Breast epithelium (tissue), 4 donors: ENCODE results near the gene KXD1. TPM values are rescaled to one million over a fixed set of nuclear protein-coding genes. Genes with fewer than 3 reads are reported as not detected.
A peak's percentile ranks its signal among the peaks of the same experiment; 100 is the strongest.

Source experiments
- DNase-seq, 2 donors: peaks; one replicate each; pipeline ENCODE4 v3.0.0-alpha.2; 2019; ENCODE audit warnings: low spot score in 2 of 2
- H3K27ac ChIP-seq, 2 donors: fragments of 200-600 bp; sonication (generic) in 1 of 2; one replicate each; pipeline ENCODE4 v1.5.1; 2016 to 2019; ENCODE audit warnings: mild to moderate bottlenecking in 1 of 2
- H3K27me3 ChIP-seq, 2 donors: fragments of 200-600 bp; sonication (generic) in 1 of 2; one replicate each; pipeline versions ENCODE4 v1.5.1 to v1.6.0; 2017 to 2019; ENCODE audit warnings: control low read depth in 1 of 2, mild to moderate bottlenecking in 1 of 2
- H3K36me3 ChIP-seq: fragments of 200-600 bp; one replicate; pipeline ENCODE4 v1.5.1; 2019
- H3K4me1 ChIP-seq, 2 donors: fragments of 200-600 bp; sonication (generic); one replicate each; pipeline ENCODE4 v1.5.1; 2016 to 2019; ENCODE audit warnings: control low read depth in 1 of 2
- H3K4me3 ChIP-seq, 3 donors: fragments of 200-600 bp; sonication (generic); 1 replicate in 2 of 3; 2 replicates in 1 of 3; pipeline ENCODE4 v1.5.1; 2016 to 2019; ENCODE audit warnings: mild to moderate bottlenecking in 3 of 3, moderate library complexity in 2 of 3
- H3K9me3 ChIP-seq, 2 donors: fragments of 200-600 bp; sonication (generic) in 1 of 2; one replicate each; pipeline ENCODE4 v1.5.1; 2016 to 2019; ENCODE audit warnings: control low read depth in 1 of 2
- POLR2A ChIP-seq: fragments of 450-650 bp; IDR thresholded peaks from one replicate; pipeline ENCODE4 v1.6.1; 2016; ENCODE audit warnings: antibody characterized with exemption, mild to moderate bottlenecking, moderate library complexity
- POLR2AphosphoS5 ChIP-seq, 3 donors: sonication (generic); formaldehyde crosslinking; IDR thresholded peaks; one replicate each; pipeline ENCODE4 v1.6.1; 2017; ENCODE audit warnings: antibody characterized with exemption in 3 of 3
- intact Hi-C: fragments of 100-400 bp; cut with DNase I; formaldehyde crosslinking; loops from one replicate; pipeline ENCODE4 v1.15.1; 2023; ENCODE audit warnings: low total_unique reads
- total RNA-seq, 3 donors: library from RNA; depleted of rRNA; stranded (reverse); fragments of >200 nt; gene quantifications; one replicate each; pipeline ENCODE4 v1.1.0, GENCODE V29; 2016
- TF ChIP-seq, protein P1 (sequence below), 3 donors: fragments of 450-650 bp; IDR thresholded peaks; one replicate each; pipeline ENCODE4 v1.5.1; 2016 to 2017; ENCODE audit warnings: antibody characterized with exemption in 3 of 3, mild to moderate bottlenecking in 3 of 3, moderate library complexity in 3 of 3

KXD1 gene
- total RNA-seq, 3 donors from 2014 or later: 92.6 to 140 (median 139) TPM

DNA sequence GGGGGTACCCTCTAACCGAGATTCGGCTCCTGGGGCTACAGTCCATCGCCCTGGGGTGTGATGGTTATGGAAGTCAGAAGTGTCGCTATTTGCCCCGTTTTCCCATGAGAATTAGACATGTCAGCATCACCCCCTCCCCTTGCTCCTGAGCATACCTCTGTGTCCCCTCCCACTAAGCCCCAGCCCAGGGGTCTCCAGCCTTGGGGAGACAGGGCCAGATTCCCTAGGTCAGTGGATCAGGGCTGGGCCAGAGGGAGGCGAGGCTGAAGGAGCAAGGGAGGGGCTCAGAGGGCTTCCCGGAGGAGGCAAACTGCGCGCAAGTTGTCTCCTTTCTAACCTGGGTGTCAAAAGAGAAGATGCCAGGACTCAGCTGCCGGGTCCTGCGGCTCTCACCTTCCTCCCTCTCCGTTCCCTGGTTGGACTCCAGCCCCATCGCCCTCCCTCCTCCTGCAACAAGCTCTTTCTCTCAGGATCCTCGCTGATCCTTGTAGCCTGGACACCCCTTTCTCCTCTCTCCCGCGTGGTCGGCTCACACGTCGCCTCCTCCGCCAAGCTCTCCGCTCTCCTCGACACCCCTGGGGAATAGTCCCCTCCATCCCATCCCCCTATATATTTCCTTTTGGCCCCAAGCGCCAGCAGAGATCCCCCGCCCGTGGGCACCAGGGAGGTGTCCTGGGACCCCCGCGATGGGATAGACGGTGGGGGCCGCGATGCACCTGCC, 54.5 kb downstream of the KXD1 start:
- DNase-seq: no peak
- TF ChIP-seq, protein P1, sequence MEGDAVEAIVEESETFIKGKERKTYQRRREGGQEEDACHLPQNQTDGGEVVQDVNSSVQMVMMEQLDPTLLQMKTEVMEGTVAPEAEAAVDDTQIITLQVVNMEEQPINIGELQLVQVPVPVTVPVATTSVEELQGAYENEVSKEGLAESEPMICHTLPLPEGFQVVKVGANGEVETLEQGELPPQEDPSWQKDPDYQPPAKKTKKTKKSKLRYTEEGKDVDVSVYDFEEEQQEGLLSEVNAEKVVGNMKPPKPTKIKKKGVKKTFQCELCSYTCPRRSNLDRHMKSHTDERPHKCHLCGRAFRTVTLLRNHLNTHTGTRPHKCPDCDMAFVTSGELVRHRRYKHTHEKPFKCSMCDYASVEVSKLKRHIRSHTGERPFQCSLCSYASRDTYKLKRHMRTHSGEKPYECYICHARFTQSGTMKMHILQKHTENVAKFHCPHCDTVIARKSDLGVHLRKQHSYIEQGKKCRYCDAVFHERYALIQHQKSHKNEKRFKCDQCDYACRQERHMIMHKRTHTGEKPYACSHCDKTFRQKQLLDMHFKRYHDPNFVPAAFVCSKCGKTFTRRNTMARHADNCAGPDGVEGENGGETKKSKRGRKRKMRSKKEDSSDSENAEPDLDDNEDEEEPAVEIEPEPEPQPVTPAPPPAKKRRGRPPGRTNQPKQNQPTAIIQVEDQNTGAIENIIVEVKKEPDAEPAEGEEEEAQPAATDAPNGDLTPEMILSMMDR (IDR thresholded peaks at IDR 0.05): no peak
- no peak for TF ChIP-seq POLR2A
- TF ChIP-seq POLR2AphosphoS5 (IDR thresholded peaks at IDR 0.05): no peak
- Histone ChIP-seq H3K27ac (no peak overlapping the region), H3K27me3 (peaks cover 17 to 70% of the 10 kb centered on the region in 2 donors), H3K9me3 (no peaks in the 10 kb centered on the region), H3K36me3 (no peaks in the 10 kb centered on the region), H3K4me3 (peak overlapping the region; percentile 27 to 69 (median 54)), H3K4me1 (peaks cover 2 to 18% of the 10 kb centered on the region in 2 donors)
- intact Hi-C loops: no loop called here

DNA sequence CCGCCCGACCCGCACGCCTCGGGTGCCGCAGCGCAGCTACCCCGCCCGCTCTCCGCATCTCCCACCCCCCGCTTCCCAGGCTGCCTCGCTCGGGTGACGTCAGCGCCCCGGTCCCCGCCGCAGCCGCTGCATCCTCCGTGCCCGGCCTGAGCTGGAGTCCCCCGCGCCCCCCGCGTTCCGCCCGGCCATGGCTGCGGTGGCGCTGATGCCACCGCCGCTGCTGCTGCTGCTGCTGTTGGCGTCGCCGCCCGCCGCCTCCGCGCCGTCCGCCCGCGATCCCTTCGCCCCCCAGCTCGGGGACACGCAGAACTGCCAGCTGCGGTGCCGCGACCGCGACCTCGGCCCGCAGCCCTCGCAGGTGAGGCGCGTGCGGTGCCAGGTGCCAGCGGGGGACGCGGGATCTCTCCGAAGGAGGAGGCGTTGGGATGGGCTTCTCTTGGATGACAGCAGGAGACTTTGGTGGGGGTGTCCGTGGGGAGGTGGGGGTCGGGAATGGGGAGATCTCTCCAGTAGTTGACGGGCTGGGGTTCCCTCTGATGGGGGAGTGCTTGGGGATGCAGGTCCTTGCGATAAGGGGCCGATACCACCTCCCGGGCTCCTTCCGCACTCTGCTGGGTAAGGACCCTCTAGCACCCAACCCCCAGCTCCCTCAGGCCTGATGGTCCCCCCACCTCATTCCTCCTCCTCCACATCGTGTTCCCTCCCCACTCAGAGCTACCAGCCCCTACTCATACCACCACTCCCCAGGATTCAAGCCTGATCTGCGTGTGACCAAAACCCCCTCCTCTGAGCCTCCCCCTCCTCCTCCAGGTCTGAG, 55.3 kb downstream of the KXD1 start, which contains the start of gene TMEM59L:
Gene TMEM59L (plus strand): TSS at position 99 of the 817 bp plus-strand sequence. CDS start 89 bp downstream, at position 188.
- peaks cover 0 to 12% of the 10 kb centered on the region in 2 donors for H3K4me1 ChIP-seq
- H3K27ac ChIP-seq: no peak within 1 kb of the TSS
- TF ChIP-seq POLR2AphosphoS5 (IDR thresholded peaks at IDR 0.05): no peak
- H3K36me3 ChIP-seq: no peaks in the 10 kb centered on the region
- H3K27me3 ChIP-seq: peaks cover 15 to 63% of the 10 kb centered on the region in 2 donors
- no peak for DNase-seq
- H3K9me3 ChIP-seq: no peaks in the 10 kb centered on the region
- peak within 1 kb of the TSS; percentile 27 to 69 (median 54) for H3K4me3 ChIP-seq
- intact Hi-C loops: no loop called here

DNA sequence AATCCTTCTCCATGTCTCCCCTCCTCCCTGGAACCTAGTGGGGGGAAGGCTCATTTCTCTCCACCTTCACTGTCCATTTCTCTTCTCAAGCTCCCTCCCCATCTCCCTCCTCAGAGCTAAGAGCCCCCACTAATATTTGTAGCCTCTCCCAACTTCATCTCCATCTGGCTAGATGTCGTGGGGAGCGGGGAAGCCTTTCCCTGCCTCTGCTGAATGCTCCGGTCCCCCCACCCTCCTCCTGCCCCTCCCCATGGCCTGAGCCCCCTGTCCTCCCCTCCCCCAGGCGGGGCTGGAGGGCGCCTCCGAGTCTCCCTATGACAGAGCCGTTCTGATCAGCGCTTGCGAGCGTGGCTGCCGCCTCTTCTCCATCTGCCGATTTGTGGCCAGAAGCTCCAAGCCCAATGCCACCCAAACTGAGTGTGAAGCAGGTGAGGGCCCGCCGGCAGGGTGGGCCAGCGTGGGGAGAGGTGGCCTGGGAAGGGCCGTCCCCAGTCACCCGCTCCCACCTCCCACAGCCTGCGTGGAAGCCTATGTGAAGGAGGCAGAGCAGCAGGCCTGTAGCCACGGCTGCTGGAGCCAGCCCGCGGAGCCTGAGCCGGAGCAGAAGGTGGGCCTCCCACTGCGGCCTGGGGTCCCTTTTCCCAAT, 56.0 kb downstream of the KXD1 start:
- no peak for DNase-seq
- Histone ChIP-seq H3K27me3 (peaks cover 15 to 55% of the 10 kb centered on the region in 2 donors), H3K36me3 (no peaks in the 10 kb centered on the region), H3K9me3 (no peaks in the 10 kb centered on the region), H3K4me1 (peaks cover 0 to 12% of the 10 kb centered on the region in 2 donors), H3K4me3 (peak overlapping the region in 1 of 3 donors; percentile 69), H3K27ac (no peak overlapping the region)
- intact Hi-C loops: no loop called here
- TF ChIP-seq, protein P1 (IDR thresholded peaks at IDR 0.05): no peak
- TF ChIP-seq POLR2A: no peak
- TF ChIP-seq POLR2AphosphoS5 (IDR thresholded peaks at IDR 0.05): no peak

DNA sequence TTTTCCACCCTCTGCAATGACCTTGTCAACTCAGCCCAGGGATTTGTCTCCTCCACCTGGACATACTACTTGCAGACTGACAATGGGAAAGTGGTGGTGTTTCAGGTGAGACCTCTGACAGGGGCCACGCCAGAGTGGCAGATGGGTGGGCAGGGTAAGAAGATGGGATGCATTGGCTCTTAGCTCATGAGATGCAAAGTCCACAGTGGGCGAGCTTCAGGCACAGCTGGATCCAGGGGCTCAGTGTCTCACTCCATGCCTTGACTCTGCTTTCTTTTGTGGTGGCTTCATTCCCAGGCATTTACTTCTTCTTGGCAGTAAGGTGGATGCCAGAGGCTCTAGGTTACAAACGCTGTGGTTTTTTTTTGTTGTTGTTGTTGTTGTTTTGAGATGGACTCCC, 58.4 kb downstream of the KXD1 start:
- Histone ChIP-seq H3K9me3 (no peaks in the 10 kb centered on the region), H3K36me3 (no peaks in the 10 kb centered on the region), H3K27me3 (peaks cover 4 to 36% of the 10 kb centered on the region in 2 donors), H3K4me3 (no peak overlapping the region), H3K4me1 (peaks cover 0 to 8% of the 10 kb centered on the region in 2 donors), H3K27ac (no peak overlapping the region)
- no peak for DNase-seq
- TF ChIP-seq POLR2A (no peak), POLR2AphosphoS5 (IDR thresholded peaks at IDR 0.05) (no peak)
- TF ChIP-seq, protein P1 (IDR thresholded peaks at IDR 0.05): no peak
- intact Hi-C loops: no loop called here

- Histone ChIP-seq H3K27me3 (peaks cover 0 to 20% of the 10 kb centered on the region in 2 donors), H3K4me3 (no peak overlapping the region), H3K36me3 (no peaks in the 10 kb centered on the region), H3K4me1 (peaks cover 0 to 2% of the 10 kb centered on the region in 2 donors), H3K9me3 (no peaks in the 10 kb centered on the region), H3K27ac (no peak overlapping the region)
- intact Hi-C loops: no loop called here
- no peak for DNase-seq
- TF ChIP-seq, protein P1 (IDR thresholded peaks at IDR 0.05): no peak
- TF ChIP-seq POLR2A (no peak), POLR2AphosphoS5 (IDR thresholded peaks at IDR 0.05) (no peak)
These were observed 59.9 kb downstream of the KXD1 start for GRCh38 chr19:18617562-18617961.
